ENCODE data around the gene LANCL1.
"Not testable (repeated sequence)": the region's sequence is repeated elsewhere in the genome, so short reads cannot be mapped to it uniquely, and the experiment has no call there.

The LANCL1 gene

DNA sequence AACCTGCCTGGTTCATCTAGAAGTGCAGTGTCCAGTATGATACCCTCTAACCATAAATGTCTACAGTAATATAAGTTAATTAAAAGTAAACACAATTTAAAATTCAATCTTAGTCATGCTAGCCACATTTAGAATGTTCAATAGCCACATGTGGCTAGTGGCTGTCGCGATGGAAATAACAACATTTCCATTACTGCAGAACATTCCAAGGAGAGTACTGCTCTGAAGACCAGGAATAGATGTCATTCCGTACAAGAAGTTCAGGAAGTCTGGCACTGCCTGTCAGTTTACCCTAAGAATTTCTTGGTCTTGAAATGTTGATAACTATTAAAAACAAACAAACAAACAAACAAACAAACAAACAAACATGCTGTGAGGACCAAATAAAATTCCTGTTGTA lies 17.2 kb downstream of the LANCL1 start:
- DNase-seq, result no peak

DNA sequence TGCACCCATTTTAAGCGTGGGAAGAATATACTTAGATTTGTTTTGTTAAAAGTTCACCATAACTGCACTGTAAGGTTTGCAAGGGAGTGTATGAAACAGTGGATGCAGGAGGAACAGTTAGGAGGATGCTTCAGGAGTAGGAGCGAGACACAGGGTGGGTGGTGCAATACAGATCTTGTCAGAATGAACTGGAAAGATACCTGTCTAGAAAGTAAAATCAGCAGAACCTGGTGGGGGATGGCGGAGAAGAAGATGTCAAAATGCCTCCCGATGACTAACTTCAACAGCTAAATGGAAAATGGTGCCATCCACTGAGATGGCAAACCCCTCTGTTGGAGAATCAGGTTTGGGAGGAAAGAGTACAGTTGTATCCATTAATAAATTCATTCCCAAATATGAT lies 18.2 kb downstream of the LANCL1 start:
- DNase-seq, result no peak

DNA sequence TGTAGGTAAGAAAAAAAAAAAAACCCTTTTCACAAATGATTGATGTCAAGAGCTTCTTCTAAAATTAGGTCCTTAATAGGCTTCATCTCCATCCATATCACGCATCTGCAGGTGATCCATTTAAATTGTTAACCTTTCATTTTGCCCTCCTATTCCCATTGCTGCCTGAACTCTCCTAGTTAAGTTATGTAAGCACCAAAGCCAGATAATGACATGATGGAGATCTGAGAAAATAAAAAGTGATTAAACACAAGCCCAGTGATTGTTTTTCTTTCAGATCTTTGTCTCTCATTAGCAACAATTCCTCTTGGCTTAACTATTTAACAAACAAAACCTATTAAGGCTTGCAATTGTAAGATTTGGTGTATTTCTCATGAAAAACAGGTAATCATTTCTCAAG lies 20.0 kb downstream of the LANCL1 start:
- DNase-seq, result no peak

DNA sequence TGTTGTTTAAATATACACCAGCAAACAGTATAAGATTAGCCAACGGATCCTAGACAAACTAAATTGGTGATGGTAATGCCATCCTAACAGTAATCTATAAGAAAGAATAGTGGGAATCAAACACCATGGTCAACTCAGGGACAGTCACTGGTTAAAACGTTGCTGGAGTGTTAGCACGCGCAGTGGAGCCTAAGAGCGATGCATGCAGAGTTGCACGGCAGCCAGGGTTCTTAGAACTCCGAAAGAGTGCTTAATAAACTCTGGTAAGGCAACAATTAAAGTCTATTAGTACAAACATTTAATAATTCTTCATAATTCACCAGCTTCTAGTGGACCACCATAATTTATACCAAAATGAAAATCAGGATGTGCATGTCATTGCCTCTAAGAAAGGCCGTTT lies 22.2 kb downstream of the LANCL1 start:
- DNase-seq, result no peak

DNA sequence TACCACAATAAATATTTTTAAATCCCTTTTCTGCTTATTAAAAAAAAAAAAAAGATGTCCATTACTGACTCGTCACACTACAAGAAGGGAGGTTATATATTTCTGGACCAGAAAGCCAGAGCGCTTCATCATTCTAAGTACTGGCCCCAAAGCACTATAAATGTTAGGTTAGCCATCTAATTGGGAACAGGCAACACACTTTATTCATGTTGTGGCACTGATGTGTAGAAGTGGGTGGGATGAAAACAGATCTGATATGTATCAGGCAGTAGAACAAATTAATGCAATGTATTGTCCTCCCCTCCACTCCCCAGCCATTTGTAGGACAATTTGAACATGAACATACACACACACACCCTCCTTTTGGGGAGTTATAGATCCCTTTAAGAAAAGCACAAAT lies 24.4 kb downstream of the LANCL1 start:
- DNase-seq, result no peak

DNA sequence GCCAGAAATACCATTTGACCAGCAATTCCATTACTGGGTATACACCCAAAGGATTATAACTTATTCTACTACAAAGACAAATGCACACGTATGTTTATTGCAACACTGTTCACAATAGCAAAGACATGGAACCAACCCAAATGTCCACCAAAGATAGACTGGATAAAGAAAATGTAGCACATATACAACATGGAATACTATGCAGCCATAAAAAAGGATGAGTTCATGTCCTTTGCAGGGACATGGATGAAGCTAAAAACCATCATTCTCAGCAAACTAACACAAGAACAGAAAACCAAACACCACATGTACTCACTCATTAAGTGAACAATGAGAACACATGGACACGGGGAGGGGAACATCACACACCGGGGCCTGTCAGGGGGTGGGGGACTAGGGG lies 25.6 kb downstream of the LANCL1 start:
- DNase-seq, result not testable (repeated sequence)

DNA sequence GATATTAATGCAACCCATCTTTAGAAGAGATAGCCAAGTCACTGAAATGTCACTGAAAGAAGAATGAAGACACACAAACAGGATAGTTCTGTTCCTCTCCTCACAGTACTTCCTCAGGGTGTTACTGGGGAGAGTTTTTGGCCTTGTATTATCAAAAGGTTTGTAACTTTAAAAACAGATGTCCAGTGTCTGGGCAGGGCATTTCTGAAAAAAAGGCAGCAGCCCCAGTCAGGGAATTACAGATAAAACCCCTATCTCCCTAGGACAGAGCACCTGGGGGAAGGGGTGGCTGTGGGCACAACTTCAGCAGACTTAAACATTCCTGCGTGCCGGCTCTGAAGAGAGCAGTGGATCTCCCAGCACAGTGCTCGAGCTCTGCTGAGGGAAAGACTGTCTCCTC lies 30.8 kb downstream of the LANCL1 start:
- no peak for DNase-seq

DNA sequence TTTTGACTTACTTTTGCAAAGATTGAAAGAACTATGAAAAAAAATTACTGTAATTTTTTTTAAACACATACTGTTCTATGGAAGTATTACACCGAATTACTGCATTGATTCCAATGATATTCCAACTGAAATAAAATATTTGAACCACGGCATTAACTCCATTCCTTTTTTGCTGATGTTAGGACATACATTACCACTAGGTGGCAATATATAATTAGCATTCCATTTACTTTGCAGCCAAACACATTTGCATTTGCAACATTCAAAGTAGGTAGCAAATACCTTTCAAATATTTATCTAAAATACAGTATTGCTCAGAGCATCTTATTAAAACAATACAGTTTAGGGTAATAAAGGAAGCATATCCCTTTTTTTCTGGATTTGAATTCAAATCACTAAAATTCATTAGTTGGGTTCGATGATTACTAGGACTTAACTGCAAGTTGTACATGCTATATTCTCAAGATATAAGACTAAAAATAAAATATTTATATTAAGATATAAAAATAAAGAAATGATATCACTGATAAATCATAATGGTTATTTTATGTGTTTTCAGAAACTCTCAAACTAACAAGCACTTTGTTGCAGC lies 31.3 kb downstream of the LANCL1 start:
- peak; percentile 30 for DNase-seq

DNA sequence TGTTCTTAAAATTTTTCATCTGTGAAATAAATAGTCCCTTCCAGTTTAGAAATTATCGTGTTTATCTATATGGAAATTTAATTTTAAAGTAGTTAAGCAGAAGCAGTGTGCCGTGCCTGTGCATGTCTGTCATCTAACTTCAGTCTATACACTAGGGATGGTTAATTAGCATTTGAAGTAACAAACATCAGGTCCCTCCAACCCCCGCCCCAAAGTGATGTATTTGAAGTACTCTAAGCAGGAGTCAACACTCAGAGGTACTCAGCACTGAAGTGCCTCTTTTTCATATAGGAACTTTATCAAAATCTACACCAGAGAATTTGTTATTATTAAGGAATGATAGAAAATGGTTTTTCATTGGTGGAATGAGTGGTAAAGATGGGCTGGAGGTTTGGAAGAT lies 33.0 kb downstream of the LANCL1 start:
- no peak for DNase-seq

DNA sequence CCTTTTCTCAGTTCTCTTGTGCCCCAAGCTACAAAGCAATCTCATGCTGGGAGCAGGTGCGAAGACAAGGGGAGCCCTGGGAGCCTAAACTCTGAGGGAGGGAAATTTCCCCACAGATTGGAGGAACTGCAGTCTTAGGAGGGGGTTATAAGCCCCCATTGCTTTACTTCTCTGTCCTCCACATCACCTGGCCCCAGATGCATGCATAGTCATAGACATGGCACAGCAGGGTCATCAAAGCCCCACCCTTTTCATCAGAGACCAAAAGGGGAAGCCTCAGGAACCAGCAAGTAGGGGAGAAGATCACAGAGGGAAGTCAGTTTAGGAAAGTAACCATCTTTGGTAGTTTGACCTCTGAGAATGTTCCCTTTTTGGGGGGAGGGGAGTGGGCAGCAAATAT lies 33.7 kb downstream of the LANCL1 start:
- peak; percentile 2 for DNase-seq

DNA sequence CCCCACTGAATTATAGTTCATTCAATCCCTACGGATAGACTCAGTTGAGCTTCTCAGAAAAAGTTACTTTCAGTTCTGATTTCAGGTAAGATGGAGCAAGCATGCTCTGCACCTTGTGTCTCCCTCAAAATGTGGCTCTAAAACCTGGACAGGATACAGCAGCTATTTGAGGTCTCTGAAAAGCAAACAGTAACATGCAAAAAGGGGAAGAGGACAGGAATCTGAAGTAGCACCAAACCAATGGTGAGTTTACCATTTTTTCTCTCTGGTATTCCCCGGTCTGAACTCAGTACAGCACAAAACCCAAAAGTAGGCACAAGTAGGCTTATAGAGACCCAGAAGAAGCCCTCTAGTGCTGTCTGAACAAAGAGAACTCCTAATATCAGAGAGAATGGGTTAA lies 34.1 kb downstream of the LANCL1 start:
- DNase-seq, result no peak

DNA sequence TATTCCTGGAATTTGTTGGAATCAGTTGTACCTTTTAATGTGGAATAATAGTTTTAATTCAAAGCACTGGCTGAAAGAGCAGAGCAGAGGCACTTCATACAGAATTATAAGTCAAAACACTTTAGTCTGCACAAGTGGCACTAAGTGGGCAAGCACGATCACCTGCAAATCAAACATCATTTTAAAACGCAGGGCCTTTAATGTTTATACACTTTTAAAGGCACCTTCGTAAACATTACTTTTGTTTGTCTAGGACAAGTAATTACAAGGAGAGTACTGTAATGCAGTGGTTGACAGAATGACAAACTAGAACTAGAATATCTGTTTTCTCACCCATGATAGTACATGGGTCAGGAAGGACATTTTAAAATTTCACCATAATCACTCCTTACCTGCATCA lies 36.4 kb downstream of the LANCL1 start:
- DNase-seq, result no peak

DNA sequence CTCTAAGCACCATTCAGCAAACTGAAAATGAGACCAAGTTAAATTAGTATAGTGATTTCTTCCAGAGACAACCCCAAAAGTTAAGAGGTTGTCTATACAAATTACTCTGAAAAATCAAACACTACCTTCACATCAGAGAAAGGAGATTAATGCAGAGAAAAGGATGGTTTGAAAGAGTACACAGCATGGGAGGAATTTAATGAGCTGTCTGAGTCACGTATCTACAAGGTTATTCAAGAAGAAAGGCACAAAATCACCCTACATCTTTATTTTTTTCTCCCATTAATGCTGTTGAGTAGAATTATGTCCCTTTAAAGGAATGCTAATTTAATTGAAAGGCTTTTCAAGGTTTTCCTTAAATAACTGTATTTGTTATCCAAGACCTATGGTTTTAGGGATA lies 41.1 kb downstream of the LANCL1 start:
- no peak for DNase-seq

DNA sequence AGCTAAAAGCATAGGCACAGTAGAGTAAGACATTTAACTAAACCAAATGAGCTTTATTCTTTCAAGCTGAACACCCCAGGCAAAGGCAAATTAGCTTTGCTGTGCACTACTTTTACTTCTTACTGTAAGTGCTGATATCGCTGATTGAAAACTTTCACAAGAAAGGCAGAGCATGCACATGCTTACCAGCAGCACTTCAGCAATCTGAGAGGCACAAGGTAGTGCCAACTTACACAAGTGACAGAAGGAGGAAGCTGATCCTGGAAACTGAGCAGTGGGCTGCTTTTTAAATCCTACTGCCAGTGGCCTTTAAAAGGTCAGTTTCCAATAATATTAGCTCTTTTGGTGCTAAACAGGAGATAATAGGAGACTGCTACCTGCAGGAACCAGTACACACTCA lies 43.9 kb downstream of the LANCL1 start:
- no peak for DNase-seq

DNA sequence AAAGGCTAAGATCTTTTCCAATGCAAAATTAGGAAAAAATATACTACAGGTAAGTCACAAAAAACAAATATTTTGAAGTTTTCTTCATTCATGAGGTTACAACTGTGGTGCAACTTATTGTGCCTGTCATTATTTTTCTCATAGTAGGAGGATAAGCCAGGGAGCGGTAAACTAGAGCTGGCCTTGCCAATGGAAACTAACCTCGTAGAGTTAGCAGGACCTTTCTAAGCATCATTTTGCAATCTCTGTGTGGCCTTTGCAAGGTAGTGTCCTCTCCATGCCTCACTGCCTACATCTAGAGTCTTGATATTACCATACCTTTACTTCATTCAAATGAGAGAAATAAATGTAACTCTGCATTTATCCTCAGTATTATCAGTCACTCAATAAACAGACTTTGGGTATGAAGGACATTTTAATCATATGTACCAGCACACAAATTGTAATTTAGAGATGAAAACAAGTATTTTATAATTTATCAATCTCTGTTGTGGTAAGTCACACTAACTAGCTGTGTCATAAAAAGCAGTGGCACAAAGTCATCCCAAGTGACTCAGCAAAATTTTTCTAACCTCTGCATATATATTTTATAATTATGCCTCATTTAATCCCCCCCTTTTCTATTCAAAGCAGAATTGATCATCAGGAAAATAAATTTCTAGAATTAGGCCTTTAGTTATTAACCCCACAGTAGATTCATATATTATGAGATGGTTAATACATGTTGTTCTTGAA lies 47.0 kb downstream of the LANCL1 start:
- no peak for DNase-seq

DNA sequence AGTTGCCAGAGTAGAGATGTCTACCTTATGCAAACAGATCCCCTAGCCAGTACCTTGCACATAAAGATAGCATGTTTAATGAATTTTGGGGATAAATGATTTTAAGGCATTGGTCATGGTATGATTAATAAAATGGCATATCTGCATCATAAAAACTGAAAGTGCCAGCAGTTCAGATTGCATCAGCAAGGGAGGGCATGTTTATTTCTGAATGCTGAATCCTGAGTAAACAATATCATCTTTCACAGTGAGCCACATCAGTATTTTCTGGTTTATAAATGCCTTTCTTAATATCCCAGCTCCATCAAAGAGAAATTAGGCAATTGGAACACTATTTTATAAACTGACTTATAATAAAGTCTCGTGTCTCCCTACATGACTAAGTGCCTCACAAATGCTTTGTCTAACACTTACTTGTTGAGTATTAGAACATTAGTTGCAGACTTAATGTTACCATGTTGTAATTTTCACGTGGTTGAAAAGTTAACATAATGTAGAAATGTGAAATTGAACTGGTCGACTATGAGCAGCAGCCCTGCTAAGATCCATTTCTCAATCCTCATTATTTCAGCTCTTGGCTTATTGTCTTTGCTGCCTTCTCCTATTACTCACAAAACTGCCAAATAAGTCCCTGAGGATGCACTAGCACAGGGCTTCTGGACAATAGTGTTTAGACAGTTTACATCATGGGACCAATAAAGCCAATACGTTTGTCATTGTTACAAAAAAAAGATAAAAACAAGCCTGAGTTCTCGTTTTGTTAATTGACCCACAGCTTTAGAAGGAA lies 48.0 kb downstream of the LANCL1 start:
- DNase-seq, result no peak

DNA sequence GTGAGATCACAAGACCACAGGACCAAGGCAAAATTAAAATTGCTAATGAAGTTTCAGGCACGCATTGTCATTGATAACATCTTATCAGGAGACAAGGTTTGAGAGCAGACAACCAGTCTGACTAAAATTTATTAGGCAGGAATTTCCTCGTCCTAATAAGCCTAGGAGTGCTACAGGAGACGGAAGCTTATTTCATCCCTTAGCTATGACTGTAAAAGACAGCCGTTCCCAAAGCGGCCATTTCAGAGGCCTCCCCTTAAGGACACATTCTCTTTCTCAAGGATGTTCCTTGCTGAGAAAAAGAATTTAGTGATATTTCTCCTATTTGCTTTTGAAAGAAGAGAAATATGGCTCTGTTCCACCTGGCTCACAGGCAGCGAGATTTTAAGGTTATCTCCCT lies 49.2 kb downstream of the LANCL1 start:
- not testable (repeated sequence) for DNase-seq

DNA sequence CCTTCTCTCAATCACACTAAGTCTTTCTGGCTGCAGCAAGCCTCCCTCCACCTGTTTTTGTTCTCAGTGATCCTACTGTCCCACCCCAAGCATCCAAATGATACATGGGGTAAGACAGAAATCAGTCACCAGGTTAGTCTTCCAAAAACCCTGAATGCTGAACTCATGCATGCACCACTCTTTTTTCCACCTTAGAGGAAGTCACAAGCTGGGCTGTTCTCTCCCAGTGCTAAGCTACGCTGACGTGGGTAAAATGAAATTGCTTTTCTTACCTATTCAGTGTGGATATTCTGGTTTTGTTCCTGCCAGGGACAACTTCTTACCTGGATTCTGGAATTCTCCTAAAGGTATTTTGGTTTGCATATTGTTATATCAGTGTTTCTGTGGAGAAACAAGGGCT lies 54.2 kb downstream of the LANCL1 start:
- no peak for DNase-seq

DNA sequence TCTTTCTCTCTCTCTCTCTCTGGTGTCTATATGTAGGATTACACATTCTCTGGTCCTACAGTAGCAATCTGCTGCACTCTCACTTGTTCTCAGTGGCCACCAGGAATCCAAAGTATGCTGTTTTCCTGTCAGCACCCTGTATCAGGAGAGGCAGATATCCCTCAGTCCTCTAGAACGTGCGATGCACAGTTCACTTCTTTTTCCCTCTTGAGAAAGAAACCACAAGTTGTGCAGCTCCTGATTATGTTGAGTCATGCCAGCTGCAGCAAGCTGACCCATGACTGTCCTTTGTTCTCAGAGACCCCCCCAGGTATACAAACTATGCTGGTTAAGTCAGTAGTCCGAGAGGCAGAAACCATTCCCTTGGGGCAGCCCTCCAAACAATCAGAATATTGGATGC lies 54.6 kb downstream of the LANCL1 start:
- no peak for DNase-seq

DNA sequence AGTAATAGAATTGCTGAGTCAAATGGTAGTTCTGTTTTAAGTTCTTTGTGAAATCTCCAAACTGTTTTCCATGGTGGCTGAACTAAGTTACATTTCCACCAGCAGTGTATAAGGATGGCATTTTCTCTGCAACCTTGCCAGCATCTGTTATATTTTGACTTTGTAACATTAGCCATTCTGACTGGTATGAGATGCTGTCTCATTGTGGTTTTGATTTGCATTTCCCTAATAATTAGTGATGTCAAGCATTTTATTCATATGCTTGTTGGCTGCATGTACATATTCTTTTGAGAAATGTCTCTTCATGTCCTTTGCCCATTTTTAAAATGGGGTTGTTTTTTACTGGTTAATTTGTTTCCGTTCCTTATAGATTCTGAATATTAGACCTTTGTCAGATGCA lies 63.9 kb downstream of the LANCL1 start:
- DNase-seq, result no peak

DNA sequence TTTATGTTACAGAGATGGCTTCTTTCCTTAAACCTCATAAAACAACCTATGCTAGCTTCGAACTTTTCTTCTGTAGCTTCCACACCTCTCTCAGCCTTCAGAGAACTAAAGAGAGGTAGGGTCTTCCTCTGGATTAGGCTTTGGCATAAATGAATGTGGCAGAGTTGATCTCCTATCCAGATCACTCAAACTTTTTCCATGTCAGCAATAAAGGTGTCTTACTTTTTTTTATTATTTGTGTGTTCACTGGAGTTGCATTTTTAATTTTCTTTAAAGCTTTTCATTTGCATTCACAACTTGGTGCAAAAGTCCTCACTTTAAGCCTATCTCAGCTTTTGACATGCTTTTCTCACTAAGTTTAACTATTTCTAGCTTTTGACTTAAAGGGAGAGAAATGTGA lies 66.0 kb downstream of the LANCL1 start:
- DNase-seq, result no peak

DNA sequence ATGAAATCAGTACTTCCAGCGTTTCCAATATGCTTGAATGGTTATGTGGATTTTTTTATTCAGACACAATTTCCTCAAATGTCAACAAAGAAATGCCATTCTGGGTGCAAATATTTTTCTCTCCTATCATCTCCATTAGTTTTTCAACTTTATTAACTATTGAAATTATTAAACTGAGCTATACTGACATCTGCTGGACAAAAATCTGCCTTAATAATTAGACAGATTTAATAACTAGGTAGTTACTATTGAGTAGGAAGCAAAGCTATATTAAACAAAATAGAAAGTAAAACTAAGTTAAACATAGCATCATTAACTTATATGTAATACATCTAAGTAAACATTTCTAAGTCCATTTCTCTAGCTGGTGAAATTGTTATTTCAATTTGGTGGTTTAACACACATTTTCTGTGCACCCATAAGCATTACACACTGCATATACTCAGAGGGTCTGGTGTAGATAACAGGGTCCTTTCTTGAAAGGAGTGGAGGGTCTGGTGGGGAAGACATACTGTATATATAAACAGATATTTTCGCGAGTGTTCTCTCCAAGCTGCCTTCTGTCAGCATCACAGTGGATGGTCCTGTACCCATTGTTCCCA lies 77.0 kb downstream of the LANCL1 start:
- DNase-seq, result peak; percentile 11

DNA sequence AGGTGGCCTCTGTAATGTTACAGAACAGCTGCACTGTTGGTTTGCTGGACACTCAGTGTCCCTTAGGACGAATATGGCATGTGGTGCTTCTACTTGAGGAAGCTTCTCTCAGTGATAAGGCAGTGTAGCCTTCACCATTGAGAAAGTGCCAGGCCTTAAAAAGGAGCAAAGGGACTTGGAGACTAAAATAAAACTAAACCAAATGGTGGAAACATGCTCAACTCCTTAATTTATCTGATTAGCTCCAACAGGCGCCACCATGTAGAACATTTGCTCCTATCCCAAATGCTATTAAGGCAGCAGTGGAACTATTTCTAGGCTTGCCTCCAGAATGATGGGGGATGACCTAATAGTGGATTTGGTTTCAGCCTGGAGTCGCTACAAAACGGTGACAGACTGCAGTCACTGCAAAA lies 84.1 kb downstream of the LANCL1 start:
- no peak for DNase-seq

DNA sequence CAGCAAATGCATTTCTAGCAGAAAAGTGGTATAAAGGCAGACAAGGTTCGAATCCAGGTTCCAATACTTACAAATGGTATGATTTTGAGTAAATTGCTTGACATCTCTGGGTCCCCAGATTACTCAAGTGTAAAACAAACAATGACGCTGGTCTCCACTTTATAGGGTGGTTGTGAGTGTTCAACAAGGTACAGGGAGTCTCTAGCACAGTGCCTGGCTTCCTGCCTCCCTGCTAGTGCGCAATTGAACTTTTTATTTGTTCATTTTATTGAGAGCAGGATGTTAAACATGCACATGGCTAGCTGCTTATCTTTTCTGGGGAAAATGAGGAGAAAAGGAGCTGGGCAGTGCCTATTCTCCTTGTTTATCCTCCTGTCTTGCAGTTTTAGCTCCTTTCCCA lies 86.7 kb downstream of the LANCL1 start:
- DNase-seq, result no peak
